GM12891 (cell line): ENCODE data around the gene TSR3.
"Not testable (repeated sequence)": the region's sequence is repeated elsewhere in the genome, so short reads cannot be mapped to it uniquely, and the experiment has no call there.

Source experiments
- PAX5 ChIP-seq: IDR thresholded peaks from 2 replicates; pipeline ENCODE4 v1.6.1; 2011; ENCODE audit warnings: low read length, moderate library complexity, mild to moderate bottlenecking; ENCODE audit not compliant: insufficient read depth, severe bottlenecking
- POLR2A ChIP-seq: IDR thresholded peaks from 2 replicates; pipeline ENCODE4 v1.6.1; 2011; ENCODE audit warnings: low read depth, low read length, control low read depth
- POLR2AphosphoS5 ChIP-seq: IDR thresholded peaks from 2 replicates; pipeline ENCODE4 v1.6.1; 2011; ENCODE audit warnings: low read depth, low read length, control low read depth
- TAF1 ChIP-seq: IDR thresholded peaks from 2 replicates; pipeline ENCODE4 v1.6.1; 2011; ENCODE audit warnings: low read depth, low read length, control low read depth

- not testable (repeated sequence) for TF ChIP-seq POLR2AphosphoS5, POLR2A, TAF1, PAX5
Measured at GRCh38 chr16:1328136-1328535, 23.5 kb downstream of the TSR3 start.
